ENCODE measurements around the gene MKRN1.
"Not testable (repeated sequence)": the region's sequence is repeated elsewhere in the genome, so short reads cannot be mapped to it uniquely, and the experiment has no call there.

Gene MKRN1

GRCh38 chr7:140485500-140486265, 6.4 kb upstream of the MKRN1 start:
- DNase-seq (ENCODE audit: low read depth): no peak

GRCh38 chr7:140484951-140485499, 5.7 kb upstream of the MKRN1 start:
- no peak for DNase-seq (ENCODE audit: low read depth)

- DNase-seq (ENCODE audit: low read depth): no peak
Measured at GRCh38 chr7:140484479-140484878, 5.2 kb upstream of the MKRN1 start.

- no peak for DNase-seq (ENCODE audit: low read depth)
Measured at GRCh38 chr7:140479739-140480084, 407 bp upstream of the MKRN1 start.

GRCh38 chr7:140478246-140479061, 851 bp downstream of the MKRN1 start:
- peak; percentile 9 for DNase-seq (ENCODE audit: low read depth)

- no peak for DNase-seq (ENCODE audit: low read depth)
Measured at GRCh38 chr7:140476698-140477261, 2.5 kb downstream of the MKRN1 start.

- peak; percentile 35 for DNase-seq (ENCODE audit: low read depth)
Measured at GRCh38 chr7:140475747-140476333, 3.5 kb downstream of the MKRN1 start.

GRCh38 chr7:140463111-140463510, 16.2 kb downstream of the MKRN1 start:
- no peak for DNase-seq (ENCODE audit: low read depth)

GRCh38 chr7:140458916-140459315, 20.4 kb downstream of the MKRN1 start:
- DNase-seq (ENCODE audit: low read depth): no peak

GRCh38 chr7:140458201-140458600, 21.1 kb downstream of the MKRN1 start:
- no peak for DNase-seq (ENCODE audit: low read depth)

GRCh38 chr7:140456551-140457051, 22.7 kb downstream of the MKRN1 start:
- no peak for DNase-seq (ENCODE audit: low read depth)

GRCh38 chr7:140455743-140456142, 23.6 kb downstream of the MKRN1 start:
- no peak for DNase-seq (ENCODE audit: low read depth)

GRCh38 chr7:140454657-140455015, 24.7 kb downstream of the MKRN1 start:
- no peak for DNase-seq (ENCODE audit: low read depth)

- DNase-seq (ENCODE audit: low read depth): not testable (repeated sequence)
Measured at GRCh38 chr7:140453785-140454656, 25.3 kb downstream of the MKRN1 start.

GRCh38 chr7:140453273-140453672, 26.0 kb downstream of the MKRN1 start:
- no peak for DNase-seq (ENCODE audit: low read depth)

- no peak for DNase-seq (ENCODE audit: low read depth)
Measured at GRCh38 chr7:140451716-140452115, 27.6 kb downstream of the MKRN1 start.

GRCh38 chr7:140448781-140449480, 30.4 kb downstream of the MKRN1 start:
- no peak for DNase-seq (ENCODE audit: low read depth)

GRCh38 chr7:140447841-140448240, 31.5 kb downstream of the MKRN1 start:
- no peak for DNase-seq (ENCODE audit: low read depth)

GRCh38 chr7:140446467-140446866, 32.8 kb downstream of the MKRN1 start:
- DNase-seq (ENCODE audit: low read depth): no peak

GRCh38 chr7:140441519-140441918, 37.8 kb downstream of the MKRN1 start:
- DNase-seq (ENCODE audit: low read depth): no peak

- no peak for DNase-seq (ENCODE audit: low read depth)
Measured at GRCh38 chr7:140440593-140440992, 38.7 kb downstream of the MKRN1 start.
